GM19035 (cell line): ENCODE data around the gene FERMT2.
"Not testable (repeated sequence)": the region's sequence is repeated elsewhere in the genome, so short reads cannot be mapped to it uniquely, and the experiment has no call there.

Source experiments
- ATAC-seq: cut with Tn5 transposase; IDR thresholded peaks from one replicate; pipeline ENCODE4 v1.9.1; 2021; ENCODE audit not compliant: unreplicated experiment

FERMT2 gene

DNA sequence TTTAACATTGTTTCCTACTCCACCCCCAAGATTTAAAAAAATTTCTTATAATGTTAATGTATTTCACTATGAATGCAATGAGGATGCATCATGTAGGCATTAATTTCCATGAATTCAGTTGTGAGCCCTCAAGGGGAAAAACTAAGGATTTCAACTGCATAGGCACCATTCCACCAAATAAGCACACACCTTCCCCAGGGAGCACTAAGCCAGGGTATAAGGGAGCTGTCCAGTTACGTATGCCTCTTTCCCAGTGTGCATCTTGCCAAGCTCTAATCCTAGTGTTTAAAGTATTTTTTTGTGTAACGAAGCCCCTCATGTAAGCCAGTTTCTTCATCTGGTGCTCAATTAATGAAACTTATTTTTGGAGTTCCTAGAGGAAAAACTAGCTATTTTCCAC, 6.6 kb downstream of the FERMT2 start:
- ATAC-seq: no peak

DNA sequence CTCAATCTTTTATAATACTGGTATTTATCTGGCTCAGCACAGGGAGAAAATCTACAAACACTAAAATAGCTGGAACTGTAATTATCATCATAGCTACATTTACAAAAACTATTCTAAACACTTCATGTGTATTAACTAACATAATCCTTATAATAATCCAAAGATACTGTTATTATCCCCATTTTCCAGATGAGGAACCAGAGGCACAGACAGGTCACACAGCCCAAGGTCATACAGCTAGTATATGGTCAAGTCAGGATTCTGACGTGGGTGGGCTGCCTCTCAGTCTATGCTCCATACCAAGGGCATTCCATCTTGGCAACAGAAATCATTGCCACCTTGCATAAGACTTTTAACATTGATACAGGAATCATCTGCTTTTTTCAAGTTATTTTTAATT, 11.4 kb downstream of the FERMT2 start:
- no peak for ATAC-seq

GRCh38 chr14:52937869-52938268, 13.0 kb downstream of the FERMT2 start:
- no peak for ATAC-seq

- ATAC-seq: no peak
Observed at GRCh38 chr14:52937306-52937705, 13.5 kb downstream of the FERMT2 start.

- no peak for ATAC-seq
Observed at GRCh38 chr14:52936437-52936836, 14.4 kb downstream of the FERMT2 start.

DNA sequence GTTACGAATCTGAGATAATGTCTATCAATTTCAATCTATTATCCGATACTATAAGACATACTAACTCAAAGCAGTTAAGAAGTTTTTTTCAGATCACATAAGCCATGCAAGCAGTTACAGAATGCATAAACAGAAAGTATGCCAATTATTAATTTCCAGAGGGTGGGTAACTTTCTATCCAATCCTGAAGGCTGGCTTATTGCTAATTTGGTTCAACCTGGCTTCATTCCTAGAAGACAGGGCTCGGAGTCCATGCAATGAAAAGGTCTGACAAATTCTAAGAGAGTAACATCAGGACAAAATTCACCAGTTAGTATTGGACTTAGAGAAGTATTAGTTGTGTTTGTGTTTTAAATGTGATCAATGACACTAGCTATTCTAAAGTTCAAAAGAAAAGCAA, 15.0 kb downstream of the FERMT2 start:
- ATAC-seq: no peak

GRCh38 chr14:52934762-52935161, 16.1 kb downstream of the FERMT2 start:
- no peak for ATAC-seq

GRCh38 chr14:52929192-52929807, 21.6 kb downstream of the FERMT2 start:
- ATAC-seq: no peak

DNA sequence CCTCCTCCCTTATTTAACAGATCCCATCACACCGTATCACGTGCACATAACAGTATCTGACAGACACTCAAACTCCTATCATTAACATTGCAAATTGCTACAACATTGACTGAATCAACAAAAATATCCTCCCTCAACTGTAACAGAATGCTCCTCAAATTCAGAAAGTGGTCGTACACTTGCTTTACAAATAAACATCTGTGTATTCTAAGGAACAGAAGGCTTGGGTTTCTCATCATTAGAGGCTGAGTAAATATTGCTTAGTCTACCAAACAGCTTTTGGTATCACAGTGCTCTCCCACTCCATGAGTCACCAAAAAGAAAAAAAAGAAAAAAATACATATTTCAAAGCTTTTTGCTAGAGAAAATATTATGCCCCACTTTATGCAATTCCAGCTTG, 23.9 kb downstream of the FERMT2 start:
- no peak for ATAC-seq

GRCh38 chr14:52923902-52924575, 26.8 kb downstream of the FERMT2 start:
- no peak for ATAC-seq

DNA sequence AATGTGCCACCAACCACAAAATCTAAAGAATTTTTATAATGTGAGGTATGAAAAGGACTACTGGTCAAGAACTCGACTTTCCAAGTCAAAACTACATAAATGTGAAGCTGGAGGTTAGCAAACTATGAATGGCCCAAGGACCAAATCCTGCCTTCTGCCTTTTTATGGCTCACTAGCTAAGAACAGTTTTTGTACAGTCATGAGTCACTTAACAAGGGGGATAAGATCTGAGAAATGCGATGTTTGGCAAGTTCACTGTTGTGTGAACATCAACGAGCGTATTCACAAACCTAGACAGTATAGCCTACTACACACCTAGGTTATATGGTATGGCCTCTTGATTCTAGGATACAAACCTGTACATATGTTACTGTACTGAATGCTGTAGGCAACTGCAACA, 28.2 kb downstream of the FERMT2 start:
- no peak for ATAC-seq

DNA sequence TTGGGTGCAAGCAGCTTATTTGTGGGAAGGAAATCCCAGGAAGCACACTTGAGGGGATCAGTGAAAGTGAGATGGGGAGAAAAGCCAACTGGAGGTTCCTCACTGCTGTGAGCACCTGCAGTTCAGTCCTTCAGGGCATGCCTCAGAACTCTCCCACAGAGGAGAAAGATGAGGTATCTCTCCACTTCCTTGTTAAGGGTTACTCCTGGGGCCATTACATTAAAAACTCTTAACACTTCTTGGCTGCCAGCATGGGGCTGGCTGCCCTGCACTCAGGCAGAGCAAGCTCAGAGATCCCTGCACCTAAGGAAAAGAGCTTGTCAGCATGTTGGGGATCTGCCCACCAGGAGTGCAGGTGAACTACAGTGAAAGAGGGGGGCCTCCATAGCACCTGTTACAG, 28.8 kb downstream of the FERMT2 start:
- ATAC-seq: no peak

DNA sequence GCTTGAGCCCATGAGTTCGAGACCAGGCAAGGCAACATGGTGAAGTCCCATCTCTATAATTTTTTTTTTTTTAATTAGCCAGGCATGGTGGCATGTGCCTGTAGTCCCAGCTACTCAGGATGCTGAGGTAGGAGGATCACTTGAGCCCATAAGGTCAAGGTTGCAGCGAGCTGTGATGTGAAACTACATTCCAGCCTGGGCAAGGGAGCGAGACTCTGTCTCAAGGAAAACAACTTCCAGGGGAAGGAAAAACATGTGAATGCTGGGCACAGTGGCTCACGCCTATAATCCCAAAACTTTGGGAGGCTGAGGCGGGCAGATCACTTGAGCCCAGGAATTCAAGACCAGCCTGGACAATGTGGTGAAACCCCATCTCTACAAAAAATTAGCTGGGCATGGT, 30.4 kb downstream of the FERMT2 start:
- ATAC-seq: not testable (repeated sequence)

DNA sequence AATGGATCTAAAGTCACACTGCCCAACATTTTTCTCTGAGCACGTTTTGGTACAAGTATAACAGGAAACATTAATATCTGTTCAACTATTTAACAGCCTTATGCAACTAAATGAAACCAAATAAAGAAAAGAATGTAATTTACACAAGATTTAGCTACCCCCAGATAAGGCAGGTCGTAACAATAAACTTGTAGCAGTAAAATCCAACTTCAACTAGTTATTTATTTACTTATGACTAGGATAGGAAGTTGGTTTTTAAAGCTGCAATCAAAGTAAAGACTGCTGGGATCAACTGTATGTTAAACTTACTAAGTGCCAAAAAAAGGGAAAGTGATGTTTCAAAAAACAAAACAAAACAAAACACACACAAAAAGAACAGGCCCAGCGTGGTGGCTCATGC, 30.9 kb downstream of the FERMT2 start:
- no peak for ATAC-seq

GRCh38 chr14:52918486-52918885, 32.4 kb downstream of the FERMT2 start:
- peak; percentile 96 for ATAC-seq

DNA sequence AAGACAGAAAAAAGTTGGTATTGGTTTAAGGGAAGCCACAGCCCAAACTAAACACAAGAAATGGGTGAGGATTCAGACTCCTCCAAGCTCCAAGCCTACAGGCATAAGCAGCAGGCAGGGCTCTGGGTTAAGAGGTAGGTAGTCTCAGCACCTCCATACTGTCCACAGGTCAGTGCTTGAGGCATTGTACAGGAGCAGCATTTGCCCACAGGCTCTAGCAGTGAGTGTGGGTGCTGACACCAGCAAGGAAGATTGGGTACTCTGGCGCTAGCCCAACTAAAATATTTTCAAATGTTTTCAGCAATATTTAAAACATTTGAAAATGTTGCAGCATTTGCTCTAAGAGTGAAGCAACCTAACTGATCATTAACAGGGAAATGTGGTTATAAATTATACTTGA, 33.1 kb downstream of the FERMT2 start:
- no peak for ATAC-seq

DNA sequence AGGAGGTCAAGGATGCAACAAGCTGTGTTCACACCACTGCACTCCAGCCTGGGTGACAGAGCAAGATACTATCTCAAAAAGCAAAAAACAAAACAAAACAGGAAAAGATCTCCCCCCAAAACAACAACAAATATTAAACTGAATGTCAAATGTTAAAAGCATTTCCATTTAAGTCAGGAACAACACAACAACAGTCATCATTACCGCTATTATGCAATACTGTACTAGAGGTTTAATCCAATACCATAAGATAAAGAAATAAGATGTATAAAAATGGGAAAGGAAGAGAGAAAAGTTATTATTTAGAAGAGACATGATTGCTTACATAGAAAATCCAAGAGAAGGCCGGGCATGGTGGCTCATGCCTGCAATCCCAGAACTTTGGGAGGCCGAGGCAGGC, 36.6 kb downstream of the FERMT2 start:
- ATAC-seq: no peak

- ATAC-seq: no peak
Observed at GRCh38 chr14:52913271-52913670, 37.6 kb downstream of the FERMT2 start.

GRCh38 chr14:52911904-52912303, 38.9 kb downstream of the FERMT2 start:
- no peak for ATAC-seq

DNA sequence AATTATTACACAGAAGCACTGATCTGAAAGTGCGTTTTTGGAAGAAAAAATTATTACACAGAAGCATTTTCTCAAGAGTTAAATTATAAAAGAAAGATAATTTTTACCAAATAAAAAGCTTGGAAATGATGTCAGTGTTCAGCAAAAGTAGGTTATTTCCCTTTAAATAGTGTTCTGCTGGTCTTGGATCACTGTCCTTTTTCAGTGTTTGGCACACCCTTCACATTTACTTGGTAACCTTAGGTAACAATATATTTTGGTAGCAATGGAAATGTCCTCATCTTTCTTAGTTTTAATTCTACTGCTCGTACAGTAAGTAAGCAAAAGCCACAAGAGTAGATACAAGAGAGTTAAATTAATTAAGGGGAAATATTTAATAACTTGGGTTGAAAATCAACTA, 40.3 kb downstream of the FERMT2 start:
- ATAC-seq: no peak

GRCh38 chr14:52907949-52908348, 42.9 kb downstream of the FERMT2 start:
- ATAC-seq: no peak

DNA sequence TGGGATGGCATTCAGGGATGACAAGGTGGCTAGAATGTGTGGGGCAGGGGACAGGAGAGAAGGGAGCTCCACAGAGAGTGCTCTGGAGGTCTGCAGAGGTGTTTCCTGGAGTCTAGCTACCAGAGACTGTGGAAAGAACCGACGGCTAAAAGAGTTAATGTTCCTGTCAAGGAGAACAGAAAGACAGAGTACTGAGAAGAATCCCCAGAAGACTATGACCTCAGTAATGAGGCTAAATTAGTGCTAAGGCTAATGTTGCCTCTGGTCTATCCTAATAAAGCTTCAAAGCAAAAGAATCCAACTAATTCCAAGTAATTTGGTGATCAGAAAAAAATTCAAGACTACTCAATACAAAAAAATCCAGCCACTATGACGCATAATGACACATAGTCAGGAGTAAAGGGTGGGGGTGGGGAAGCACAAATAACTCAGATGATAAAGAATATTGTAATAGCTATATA, 44.7 kb downstream of the FERMT2 start:
- no peak for ATAC-seq
